Activated CD8-positive, alpha-beta T cell treated with anti-CD3 and anti-CD28 coated beads for 36 hours (primary cell): Measurements from ENCODE around the gene FIZ1. TPM values are rescaled to one million over a fixed set of nuclear protein-coding genes. Genes with fewer than 3 reads are reported as not detected.

Experiments
- ATAC-seq: fragments of 200-7000 bp; cut with Tn5 transposase; one replicate; pipeline ENCODE4 v1.10.0; 2021; ENCODE audit warnings: mild to moderate bottlenecking, moderate library complexity
- CTCF ChIA-PET: fragments of 350-600 bp; sonication (Branson Sonifier 250); formaldehyde crosslinking; loops from one replicate; lab custom pipeline; 2021; ENCODE audit warnings: antibody characterized with exemption; lab: Charles Lee
- POLR2A ChIA-PET: fragments of 350-600 bp; sonication (Branson Sonifier 250); formaldehyde crosslinking; loops from one replicate; lab custom pipeline; 2021; ENCODE audit warnings: antibody characterized with exemption; lab: Charles Lee
- DNase-seq: peaks from one replicate; pipeline ENCODE4 v3.0.0-alpha.2; 2020
- H3K27ac Mint-ChIP-seq: one replicate; pipeline ENCODE4 v1.8.0; 2021; ENCODE audit warnings: mild to moderate bottlenecking, mixed read lengths
- H3K27me3 Mint-ChIP-seq: one replicate; pipeline ENCODE4 v1.8.0; 2021; ENCODE audit warnings: mixed read lengths
- H3K36me3 Mint-ChIP-seq: one replicate; pipeline ENCODE4 v1.8.0; 2021; ENCODE audit warnings: low read depth, mixed read lengths
- H3K4me1 Mint-ChIP-seq: one replicate; pipeline ENCODE4 v1.8.0; 2021; ENCODE audit warnings: low read depth, mixed read lengths
- H3K4me3 Mint-ChIP-seq: one replicate; pipeline ENCODE4 v1.8.0; 2021; ENCODE audit warnings: mild to moderate bottlenecking, moderate library complexity, mixed read lengths
- H3K9me3 Mint-ChIP-seq: one replicate; pipeline ENCODE4 v1.8.0; 2021; ENCODE audit warnings: mixed read lengths
- intact Hi-C: fragments of 100-400 bp; cut with micrococcal nuclease; formaldehyde crosslinking; loops from one replicate; pipeline ENCODE4 v1.10.0; 2022
- total RNA-seq, 2 experiments: library from RNA; stranded (reverse); gene quantifications; one replicate each; pipeline ENCODE4 v1.2.3, GENCODE V29; 2021
- TF ChIP-seq, protein P1 (sequence below): fragments of 200-600 bp; IDR thresholded peaks from one replicate; pipeline ENCODE4 v1.8.0; 2022; ENCODE audit warnings: antibody characterized with exemption, mild to moderate bottlenecking

Gene FIZ1
- total RNA-seq, 2 experiments from 2014 or later: 11.4 to 13.2 TPM

DNA sequence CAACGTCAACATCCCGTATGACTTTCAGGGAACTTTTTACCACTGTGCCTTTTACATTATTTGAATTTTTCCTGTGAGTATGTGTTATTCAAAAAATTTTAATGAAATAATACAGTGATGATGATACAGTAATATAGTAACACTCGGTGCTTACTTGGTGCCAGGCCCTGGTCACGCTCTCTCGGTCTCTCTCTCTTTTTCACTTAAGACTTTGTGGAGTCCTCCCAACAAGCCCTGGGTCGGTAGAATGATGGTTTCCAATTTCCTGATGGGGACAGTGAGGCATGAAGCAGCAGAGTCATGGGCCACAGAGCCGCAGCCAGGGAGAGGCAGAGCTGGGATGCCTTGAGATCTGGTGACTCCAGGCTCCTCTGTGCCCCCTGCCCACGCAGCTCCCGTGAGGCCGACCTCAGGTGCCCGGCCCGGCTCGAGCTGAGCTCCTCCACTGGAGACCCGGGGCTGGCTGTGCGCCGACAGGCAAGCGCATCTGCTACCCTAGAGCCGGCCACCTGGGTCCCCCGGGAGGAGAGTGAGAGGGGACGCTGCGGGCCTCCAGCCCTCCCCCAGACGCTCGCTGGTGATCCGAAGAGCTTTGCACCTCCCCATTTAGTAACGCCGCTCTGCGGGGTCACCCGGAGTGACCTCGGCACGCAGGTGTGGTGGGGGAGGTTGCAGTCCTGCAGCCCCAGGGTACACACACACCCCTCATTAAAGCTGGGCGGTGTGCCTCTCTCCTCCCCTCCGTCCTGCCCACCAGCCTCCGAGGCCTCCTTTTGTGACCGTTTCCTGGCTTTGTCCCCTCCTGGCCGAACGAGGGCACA lies 49.6 kb downstream of the FIZ1 start:
- Mint-ChIP-seq H3K27ac (no peak overlapping the region), H3K27me3 (peaks cover 9% of the 10 kb centered on the region), H3K36me3 (no peaks in the 10 kb centered on the region), H3K4me3 (no peak overlapping the region), H3K4me1 (peaks cover 2% of the 10 kb centered on the region), H3K9me3 (no peaks in the 10 kb centered on the region)
- TF ChIP-seq, protein P1, sequence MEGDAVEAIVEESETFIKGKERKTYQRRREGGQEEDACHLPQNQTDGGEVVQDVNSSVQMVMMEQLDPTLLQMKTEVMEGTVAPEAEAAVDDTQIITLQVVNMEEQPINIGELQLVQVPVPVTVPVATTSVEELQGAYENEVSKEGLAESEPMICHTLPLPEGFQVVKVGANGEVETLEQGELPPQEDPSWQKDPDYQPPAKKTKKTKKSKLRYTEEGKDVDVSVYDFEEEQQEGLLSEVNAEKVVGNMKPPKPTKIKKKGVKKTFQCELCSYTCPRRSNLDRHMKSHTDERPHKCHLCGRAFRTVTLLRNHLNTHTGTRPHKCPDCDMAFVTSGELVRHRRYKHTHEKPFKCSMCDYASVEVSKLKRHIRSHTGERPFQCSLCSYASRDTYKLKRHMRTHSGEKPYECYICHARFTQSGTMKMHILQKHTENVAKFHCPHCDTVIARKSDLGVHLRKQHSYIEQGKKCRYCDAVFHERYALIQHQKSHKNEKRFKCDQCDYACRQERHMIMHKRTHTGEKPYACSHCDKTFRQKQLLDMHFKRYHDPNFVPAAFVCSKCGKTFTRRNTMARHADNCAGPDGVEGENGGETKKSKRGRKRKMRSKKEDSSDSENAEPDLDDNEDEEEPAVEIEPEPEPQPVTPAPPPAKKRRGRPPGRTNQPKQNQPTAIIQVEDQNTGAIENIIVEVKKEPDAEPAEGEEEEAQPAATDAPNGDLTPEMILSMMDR: no peak
- ChIA-PET POLR2A (interaction anchor here (1.1 kb wide), 1 partner anchor 349 kb away, joined by 3 read pairs; no protein-coding TSS in a partner anchor), CTCF (no interaction called here)
- intact Hi-C loops: no loop called here
- ATAC-seq (no peak), DNase-seq (no peak)

DNA sequence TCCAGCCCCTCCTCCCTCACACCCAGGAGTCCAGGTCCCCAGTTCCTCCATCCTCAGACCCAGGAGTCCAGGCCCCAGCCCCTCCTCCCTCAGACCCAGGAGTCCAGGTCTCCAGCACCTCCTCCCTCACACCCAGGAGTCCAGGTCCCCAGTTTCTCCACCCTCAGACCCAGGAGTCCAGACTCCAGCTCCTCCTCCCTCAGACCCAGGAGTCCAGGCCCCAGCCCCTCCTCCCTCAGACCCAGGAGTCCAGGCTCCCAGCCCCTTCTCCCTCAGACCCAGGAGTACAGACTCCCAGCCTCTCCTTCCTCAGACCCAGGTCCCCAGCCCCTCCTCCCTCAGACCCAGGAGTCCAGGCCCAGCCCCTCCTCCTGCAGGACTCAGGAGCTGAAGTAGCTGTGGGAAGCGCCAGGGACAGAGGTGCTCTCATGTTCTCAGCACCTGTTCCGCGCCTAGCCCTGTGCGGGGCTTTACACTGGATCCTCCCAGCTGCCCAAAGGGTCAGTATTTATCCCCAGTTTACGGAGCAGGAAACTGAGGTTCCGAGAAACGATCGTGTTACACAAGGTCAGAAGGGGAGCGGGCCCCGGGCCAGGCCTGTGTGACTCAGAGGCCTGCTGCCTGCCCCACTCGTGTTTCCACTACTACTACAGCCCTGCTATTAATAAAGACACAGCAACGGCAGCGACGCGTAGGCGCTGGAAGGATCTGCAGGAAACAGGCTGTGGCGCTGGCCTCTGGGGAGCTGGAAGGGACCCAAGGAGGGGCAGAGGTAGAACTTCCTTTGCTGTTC lies 52.3 kb downstream of the FIZ1 start:
- Mint-ChIP-seq H3K27ac (no peak overlapping the region), H3K9me3 (no peaks in the 10 kb centered on the region), H3K4me3 (no peak overlapping the region), H3K4me1 (peaks cover 2% of the 10 kb centered on the region), H3K27me3 (peaks cover 7% of the 10 kb centered on the region), H3K36me3 (no peaks in the 10 kb centered on the region)
- intact Hi-C loops: no loop called here
- CTCF ChIA-PET: interaction anchor here (0.6 kb wide), 1 partner anchor 598 kb away, joined by 3 read pairs; no protein-coding TSS in a partner anchor
- TF ChIP-seq, protein P1: no peak
- no peak for DNase-seq
- no peak for ATAC-seq
- POLR2A ChIA-PET: no interaction called here

DNA sequence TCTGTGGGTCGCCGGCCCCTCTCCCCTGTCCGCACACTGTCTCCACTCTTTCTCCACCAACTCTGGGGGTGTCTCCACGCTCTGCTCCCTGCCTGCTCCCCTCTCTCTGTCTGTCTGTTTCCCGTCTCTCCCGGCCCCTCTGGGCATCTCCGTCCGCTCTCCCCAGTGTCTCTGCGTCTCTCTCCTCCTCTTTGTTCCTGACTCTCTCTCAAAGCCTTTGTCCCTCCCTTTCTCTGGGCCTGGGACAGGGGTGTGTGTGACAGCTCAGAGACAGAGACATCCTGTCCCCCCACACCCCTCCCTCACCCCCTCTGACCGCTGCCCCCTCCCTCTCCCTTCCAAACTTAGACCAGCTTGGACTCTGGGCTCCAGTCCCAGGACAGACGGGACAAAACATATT lies 53.3 kb downstream of the FIZ1 start:
- no peak overlapping the region for H3K27ac Mint-ChIP-seq
- TF ChIP-seq, protein P1: no peak
- ChIA-PET CTCF (no interaction called here), POLR2A (no interaction called here)
- intact Hi-C loops: no loop called here
- ATAC-seq (no peak), DNase-seq (no peak)
- no peaks in the 10 kb centered on the region for H3K9me3 Mint-ChIP-seq
- peaks cover 7% of the 10 kb centered on the region for H3K27me3 Mint-ChIP-seq
- no peaks in the 10 kb centered on the region for H3K36me3 Mint-ChIP-seq
- H3K4me3 Mint-ChIP-seq: no peak overlapping the region
- H3K4me1 Mint-ChIP-seq: peaks cover 2% of the 10 kb centered on the region

DNA sequence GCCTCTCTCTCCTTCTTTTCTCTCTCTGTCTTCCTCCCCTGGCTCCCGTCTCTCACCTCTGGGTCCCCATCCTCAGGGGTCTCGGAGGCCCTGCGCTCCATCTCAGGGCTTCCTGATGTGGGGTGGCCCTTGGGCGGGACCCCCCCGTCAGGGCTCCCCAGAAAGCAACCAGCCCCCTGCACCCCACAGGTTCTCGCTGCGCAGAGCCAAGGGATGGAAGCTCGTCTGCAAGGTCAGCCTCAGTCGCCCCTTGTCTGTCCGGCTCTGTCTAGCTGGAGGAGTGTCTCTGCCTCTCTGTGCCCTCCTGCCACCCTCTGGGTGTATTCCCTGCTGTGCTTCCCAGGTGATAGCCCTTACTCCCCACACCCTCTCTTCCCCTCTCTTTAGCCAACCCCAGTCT lies 53.9 kb downstream of the FIZ1 start, which contains the start of gene SBK3:
SBK3 (minus strand) TSS at position 101 of the 400 bp plus-strand sequence; CDS start at position 101, 0 bp downstream.
- POLR2A ChIA-PET: no interaction called here
- no peak within 1 kb of the TSS for H3K27ac Mint-ChIP-seq

More for the DNA sequence above, 53.9 kb downstream of the FIZ1 start, which contains the start of gene SBK3:
- TF ChIP-seq, protein P1: no peak
- Mint-ChIP-seq H3K27me3 (peaks cover 7% of the 10 kb centered on the region), H3K4me3 (no peak within 1 kb of the TSS), H3K9me3 (no peaks in the 10 kb centered on the region), H3K4me1 (peaks cover 2% of the 10 kb centered on the region), H3K36me3 (no peaks in the 10 kb centered on the region)
- CTCF ChIA-PET: no interaction called here
- intact Hi-C loops: no loop called here
- DNase-seq (no peak), ATAC-seq (no peak)
